Left lobe of liver (tissue), 2 donors: Measurements from ENCODE around the gene PRKD2. TPM values are rescaled to one million over a fixed set of nuclear protein-coding genes. Genes with fewer than 3 reads are reported as not detected.
"Not testable (repeated sequence)": the region's sequence is repeated elsewhere in the genome, so short reads cannot be mapped to it uniquely, and the experiment has no call there.

ENCODE experiments used
- ATAC-seq: fragments of 200-7000 bp; cut with Tn5 transposase; one replicate; pipeline ENCODE4 v1.9.1; 2020; ENCODE audit warnings: mild to moderate bottlenecking, moderate library complexity
- DNase-seq: peaks from one replicate; pipeline ENCODE4 v3.0.0-alpha.2; 2020; ENCODE audit warnings: low spot score
- total RNA-seq: library from RNA; stranded (reverse); gene quantifications from one replicate; pipeline ENCODE4 v1.2.1, GENCODE V29; 2021
- donor health status: DM: no; HTN: no; CAD: no; lungs with moderate emphysema.
- donor health status: DM: no; HTN: yes; CAD: no.

Gene PRKD2
- total RNA-seq, 1 donor from 2014 or later: 13.7 TPM

DNA sequence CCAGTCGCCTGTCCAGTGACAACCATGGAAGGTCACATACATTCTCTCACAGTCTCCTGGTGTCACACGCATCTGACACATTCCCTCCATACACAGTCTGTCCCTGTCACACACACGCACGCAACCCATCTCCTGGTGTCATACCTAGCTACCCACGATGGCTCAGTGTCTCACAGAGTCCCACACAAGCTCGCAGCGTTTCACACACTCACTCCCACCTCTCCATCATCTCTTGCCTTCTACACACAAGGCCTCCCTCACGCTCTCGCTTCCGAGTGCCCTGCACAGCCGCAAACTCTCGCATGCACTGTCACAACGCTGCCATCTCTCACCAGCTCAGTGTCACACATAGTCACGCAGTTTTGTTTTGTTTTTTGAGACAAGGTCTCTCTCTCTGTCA is 79.7 kb downstream of the PRKD2 start:
- ATAC-seq (no peak), DNase-seq (no peak)

DNA sequence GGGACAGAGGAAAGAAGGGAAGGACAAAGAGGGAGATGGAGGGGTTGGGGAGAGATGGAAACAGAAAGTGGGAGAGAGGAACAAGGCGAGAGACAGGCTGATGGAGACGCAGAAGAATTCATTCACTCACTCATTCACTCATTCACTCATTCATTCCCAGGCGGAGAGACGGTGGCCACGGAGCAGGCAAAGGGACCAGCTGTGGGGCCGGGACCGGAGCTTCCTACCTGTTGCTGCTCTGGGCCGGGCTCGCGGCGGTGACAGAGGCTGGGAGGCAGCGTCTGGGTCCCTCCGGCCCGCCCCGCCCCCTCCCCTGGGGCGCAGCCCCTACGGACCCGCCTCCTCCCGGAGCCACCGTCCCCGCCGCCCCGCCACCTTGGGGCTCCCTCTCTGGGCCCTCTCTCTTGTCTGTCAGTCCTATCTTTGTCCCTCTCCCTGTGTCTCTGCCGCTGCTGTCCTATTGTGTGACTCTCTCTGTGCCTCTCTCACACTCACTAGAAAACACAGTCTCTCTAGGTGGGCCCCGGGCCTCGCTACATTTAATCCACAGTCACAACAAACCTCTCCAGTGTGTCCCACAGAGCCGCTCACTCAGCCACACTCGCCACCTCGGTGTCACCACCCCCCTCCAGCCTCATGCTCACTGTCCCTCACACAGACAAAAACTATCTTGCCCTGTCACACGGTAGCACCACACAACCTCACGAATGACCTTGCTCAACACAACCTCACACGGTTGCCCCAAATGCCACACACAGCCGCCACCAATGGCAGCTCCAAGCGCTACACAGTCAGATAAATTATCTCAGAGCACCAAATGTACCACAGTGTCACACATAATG is 80.8 kb downstream of the PRKD2 start, which contains the start of gene GNG8:
Gene GNG8, minus strand, starts transcription at position 283 of the 842 bp plus-strand sequence. CDS start 1,520 bp downstream, outside the sequence.
- ATAC-seq (no peak), DNase-seq (no peak)

DNA sequence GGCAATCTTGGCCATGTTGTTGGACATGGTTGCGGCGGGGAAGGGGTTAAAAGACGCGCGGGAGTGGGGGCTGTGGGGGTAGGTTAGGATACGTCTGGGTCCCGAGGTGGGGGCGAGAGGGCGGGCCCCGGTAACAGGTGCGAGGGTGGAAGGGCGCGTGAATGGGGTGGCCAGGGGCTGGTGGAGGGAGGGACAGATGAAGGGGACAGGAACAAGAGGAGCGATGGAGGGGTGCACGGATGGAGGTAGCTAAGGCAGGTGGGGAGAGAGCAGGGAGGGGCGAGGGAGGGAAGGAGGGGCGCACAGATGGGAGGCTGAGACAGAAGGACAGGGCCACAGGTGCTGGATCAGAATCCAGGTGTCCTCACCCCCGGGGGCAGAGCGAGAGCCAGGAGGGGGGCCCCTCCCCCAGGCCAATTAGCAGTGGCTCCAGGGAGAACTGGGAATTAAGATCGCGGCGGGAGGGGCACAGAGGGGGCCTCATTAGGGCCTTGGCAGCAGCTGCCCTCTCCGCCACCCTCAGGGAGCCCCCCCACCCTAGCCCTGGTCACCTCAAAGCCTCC is 82.2 kb downstream of the PRKD2 start:
- no peak for DNase-seq

DNA sequence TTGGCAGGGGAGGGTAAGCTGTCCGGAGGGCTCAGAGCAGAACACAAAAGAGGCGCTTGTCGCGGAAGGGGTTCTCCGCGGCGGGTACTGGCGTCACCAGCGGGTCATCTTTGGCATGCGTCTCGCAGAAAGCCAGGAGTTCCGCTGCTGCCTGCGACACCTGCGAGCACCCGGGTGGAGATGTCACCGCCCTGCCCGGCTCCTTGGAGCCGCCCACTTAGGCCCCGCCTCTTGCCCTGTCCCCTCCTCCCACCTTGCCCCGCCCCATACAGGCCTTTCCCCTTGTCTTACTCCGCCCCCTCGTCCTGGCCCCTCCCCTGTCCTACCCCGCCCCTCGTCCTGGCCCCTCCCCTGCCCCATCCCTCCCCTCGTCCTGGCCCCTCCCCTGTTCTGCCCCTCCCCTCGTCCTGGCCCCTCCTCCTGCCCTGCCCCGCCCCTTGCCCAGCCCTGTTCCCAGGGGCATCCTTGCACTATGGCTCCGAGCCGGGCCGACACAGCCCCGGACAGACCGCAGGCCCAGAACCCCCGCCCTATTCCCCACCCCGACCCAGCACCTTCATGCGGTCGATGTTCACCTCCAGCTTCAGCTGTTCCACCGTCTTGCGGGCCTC is 82.8 kb downstream of the PRKD2 start:
- ATAC-seq (peak; percentile 53), DNase-seq (no peak)

More for the DNA sequence above, 82.2 kb downstream of the PRKD2 start:
- ATAC-seq: no peak

DNA sequence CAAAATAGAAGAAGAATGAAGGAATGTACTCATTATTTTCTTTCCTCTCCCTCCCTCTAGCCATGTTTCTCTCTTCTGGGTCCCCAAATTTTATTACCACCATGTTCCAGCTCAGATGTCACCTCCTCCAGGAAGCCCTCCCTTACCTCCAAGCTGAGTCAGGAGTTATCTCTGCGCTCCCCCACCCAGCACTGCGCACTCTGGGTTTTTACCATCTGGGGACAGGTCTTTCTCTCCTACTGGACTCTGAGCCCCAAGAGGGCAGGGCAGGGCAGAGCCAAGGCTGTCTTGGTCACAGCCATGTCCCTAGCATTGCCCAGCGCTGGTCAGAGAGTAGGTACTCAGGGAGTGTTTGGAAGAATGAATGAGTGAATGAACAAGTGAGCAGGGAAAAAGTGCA is 83.8 kb downstream of the PRKD2 start:
- no peak for DNase-seq

DNA sequence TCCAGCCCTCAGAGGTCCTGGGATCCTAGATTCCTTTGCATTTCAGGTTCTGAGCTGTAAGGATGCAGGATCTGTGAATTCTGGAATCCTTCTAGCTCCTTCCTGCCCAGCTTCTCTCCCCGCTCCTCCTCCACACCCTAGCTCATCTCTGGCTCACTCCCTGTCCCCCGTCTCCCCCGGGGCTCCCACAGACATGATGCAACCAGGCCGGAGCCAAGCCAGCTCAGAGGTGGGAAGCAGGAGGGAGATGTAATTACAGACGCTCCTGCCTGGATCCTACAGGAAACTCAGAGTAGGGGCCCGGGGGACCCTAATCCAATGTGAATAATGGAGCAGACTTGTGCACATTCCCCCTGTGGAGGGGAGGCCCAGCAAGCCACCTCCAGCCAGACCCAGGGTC is 85.4 kb downstream of the PRKD2 start:
- no peak for DNase-seq
- no peak for ATAC-seq

More for the DNA sequence above, 83.8 kb downstream of the PRKD2 start:
- ATAC-seq: no peak

DNA sequence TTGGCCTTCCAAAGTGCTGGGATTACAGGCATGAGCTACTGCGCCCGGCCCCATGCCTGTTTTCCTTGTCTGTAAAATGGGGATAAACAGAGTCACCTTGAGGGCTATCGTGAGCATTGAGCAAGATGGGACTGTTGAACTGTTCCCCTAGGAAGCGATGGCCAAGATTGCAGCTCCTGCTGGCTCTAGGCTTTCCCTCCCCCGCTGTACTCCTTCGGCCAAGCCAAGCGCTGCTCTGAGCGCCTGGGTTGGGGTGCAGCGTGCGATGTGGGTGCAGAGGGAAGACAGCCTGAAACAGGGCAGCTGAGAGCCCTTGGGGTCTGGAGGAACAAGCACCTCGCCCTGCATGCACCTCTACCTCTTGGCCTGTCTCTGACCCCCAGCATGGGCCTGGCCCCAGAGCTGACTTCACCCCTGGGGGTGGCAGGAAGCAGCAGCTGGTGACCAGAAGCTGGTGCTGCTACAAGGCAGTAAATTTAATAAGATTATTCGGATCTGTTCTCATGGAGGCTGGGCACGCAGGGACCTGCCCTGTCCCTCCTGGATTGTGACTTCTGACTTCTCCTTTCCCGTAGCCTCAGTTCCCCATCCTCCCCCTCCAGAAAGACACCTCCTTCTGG is 86.2 kb downstream of the PRKD2 start:
- no peak for ATAC-seq

DNA sequence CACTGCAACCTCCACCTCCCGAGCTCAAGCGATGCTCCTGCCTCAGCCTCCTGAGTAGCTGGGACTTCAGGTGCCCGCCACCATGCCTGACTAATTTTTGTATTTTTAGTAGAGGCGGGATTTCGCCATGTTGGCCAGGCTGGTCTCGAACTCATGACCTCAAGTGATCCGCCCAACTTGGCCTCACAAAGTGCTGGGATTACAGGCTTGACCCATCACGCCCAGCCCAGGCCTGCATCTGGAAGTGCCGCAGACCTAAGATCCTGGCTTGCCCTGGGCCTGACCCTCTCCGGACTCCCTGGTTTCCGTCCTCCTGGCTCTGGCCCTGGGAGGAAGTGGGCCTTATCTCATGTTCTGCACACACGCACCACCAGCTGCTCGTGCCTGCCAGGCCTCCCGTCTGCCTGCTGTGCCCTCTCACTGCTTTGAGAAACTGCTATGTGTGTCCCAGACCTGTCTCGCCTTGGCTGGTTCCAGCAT is 87.3 kb downstream of the PRKD2 start:
- no peak for DNase-seq
- ATAC-seq: peak; percentile 51

More for the DNA sequence above, 86.2 kb downstream of the PRKD2 start:
- no peak for DNase-seq

DNA sequence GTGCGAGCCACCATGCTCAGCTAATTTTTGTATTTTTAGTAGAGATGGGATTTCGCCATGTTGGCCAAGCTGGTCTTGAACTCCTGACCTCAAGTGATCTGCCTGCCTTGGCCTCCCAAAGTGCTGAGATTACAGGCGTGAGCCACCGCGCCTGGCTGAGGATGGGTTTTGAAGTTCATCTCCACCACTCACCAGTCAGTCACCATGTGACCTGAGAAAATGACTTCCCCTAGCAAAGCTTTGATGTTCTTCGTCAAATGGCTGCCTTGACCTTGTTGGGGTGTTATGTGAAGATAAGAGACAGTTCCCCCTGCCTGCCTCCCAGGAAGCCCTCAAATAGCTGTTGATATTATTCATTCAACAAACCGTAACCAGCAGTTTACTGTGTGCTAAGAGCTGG is 87.9 kb downstream of the PRKD2 start:
- DNase-seq, ATAC-seq: not testable (repeated sequence)

DNA sequence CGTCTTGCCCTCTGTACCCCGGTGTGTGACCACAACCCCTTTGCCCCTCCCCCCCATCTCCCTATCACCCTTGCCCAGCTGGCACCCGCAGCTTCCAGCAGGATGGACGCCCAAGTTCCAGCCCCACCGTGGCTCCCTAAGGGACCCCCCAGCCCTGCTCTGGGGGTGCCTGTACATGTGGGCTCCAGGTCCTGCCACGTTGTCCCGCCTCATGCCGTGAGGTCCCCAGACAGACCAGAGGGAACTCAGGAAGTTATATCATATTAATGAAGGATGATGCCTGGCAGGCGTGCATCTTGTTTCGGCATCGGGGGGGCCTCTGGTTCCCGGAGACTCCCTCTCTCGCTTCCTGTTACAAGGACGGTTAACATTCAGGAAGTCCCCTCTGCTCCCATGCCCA is 90.5 kb downstream of the PRKD2 start:
- DNase-seq (no peak), ATAC-seq (no peak)

DNA sequence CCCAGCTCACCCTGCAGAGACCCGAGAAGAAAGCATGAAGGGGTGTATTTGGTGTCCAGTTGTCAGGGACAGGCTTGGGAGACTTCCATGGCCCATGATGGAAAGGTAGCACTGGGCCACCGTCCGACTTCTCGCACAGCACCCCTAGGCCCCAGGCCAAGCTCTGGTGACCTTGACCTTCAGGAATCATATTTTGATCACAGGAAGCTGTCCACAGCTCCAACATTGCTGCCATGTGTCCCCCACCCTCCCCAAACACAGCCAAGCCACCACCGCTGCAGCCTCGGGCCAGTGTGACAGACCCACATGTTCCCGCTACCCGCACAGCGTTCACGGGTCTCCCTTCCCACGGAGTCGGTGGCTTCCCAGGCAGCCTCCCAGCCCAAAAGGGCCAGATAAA is 91.2 kb downstream of the PRKD2 start:
- no peak for DNase-seq
- no peak for ATAC-seq

DNA sequence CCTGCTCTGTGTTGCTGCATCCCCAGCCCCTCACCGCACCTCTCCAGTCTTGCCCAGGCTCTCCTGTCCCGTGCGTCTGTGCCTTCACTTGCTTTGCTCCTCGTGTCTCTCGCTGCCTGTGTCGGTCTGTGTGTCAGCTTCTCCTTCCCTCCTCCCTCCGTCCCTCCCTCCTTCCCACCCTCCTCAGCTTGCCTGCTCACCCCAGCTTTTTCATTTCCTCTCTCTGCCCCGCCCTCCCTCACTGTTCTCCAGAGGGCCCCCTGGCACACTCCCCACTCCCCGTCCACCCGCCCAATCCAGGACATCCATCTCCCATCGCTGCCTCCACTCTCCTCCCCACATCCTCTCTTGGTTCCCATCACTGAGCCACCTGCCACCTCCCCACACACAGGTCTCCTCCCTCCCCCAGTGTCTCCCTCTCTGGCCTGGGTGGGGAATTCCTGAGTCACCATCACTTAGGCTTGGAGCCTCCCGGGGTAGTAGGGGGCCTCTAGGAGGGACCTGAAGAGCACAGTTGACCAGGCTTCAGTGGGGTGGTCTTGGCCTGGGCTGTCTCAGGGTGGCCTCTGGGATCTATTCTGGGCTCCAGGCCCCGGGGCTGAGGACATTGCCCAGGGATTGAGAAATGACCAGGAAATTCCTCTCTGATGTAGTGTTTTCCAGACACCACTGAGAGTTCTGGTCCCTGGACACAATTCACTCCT is 91.8 kb downstream of the PRKD2 start, which contains the start of gene PTGIR:
Gene PTGIR, minus strand, starts transcription at position 132 of the 704 bp plus-strand sequence. CDS start 864 bp downstream, outside the sequence.
- ATAC-seq (peak; percentile 43), DNase-seq (no peak)

Other genes starting within 250 kb of the PRKD2 start
- gene PNMA8A, start 245.6 kb downstream of the PRKD2 start, total RNA-seq: 0.48 TPM
- gene PNMA8B, start 221.2 kb downstream of the PRKD2 start, total RNA-seq: 0.35 TPM
- 89.6 TPM for gene CALM3, start 115.8 kb downstream of the PRKD2 start, total RNA-seq
- gene PTGIR, start 92.0 kb downstream of the PRKD2 start, total RNA-seq: 3.0 TPM
- not detected for gene GNG8, start 80.9 kb downstream of the PRKD2 start, total RNA-seq
- gene DACT3, start 55.9 kb downstream of the PRKD2 start, total RNA-seq: 1.2 TPM
- 6.6 TPM for gene FKRP, start 28.9 kb upstream of the PRKD2 start, total RNA-seq
- gene STRN4, start 29.3 kb upstream of the PRKD2 start, total RNA-seq: 24.1 TPM
- 3.8 TPM for gene SLC1A5, start 71.5 kb upstream of the PRKD2 start, total RNA-seq
- 89.1 TPM for gene AP2S1, start 133.7 kb upstream of the PRKD2 start, total RNA-seq
- gene ARHGAP35, start 143.9 kb upstream of the PRKD2 start, total RNA-seq: 56.9 TPM